Upper lobe of left lung (tissue), 4 donors: ENCODE measurements around the gene PSAPL1.

Source experiments
- CTCF ChIP-seq, 6 experiments: fragments of 450-650 bp in 4 of 6; fragments of 200-600 bp in 2 of 6; sonication (generic) in 2 of 6; IDR thresholded peaks; one replicate each; pipeline ENCODE4 v1.5.1; 2016 to 2019; ENCODE audit warnings: antibody characterized with exemption in 6 of 6
- EP300 ChIP-seq, 4 donors: sonication (generic); formaldehyde crosslinking; IDR thresholded peaks; one replicate each; pipeline ENCODE4 v1.5.1; 2017; ENCODE audit warnings: antibody characterized with exemption in 4 of 4, control low read depth in 2 of 4
- POLR2A ChIP-seq, 4 donors: fragments of 450-650 bp; IDR thresholded peaks; one replicate each; pipeline ENCODE4 v1.5.1; 2016 to 2017; ENCODE audit warnings: antibody characterized with exemption in 4 of 4, mild to moderate bottlenecking in 2 of 4
- POLR2AphosphoS5 ChIP-seq, 2 donors: sonication (generic); formaldehyde crosslinking; IDR thresholded peaks; one replicate each; pipeline ENCODE4 v1.5.1; 2017; ENCODE audit warnings: antibody characterized with exemption in 2 of 2

GRCh38 chr4:7420661-7421040, 14.1 kb downstream of the PSAPL1 start:
- no peak for TF ChIP-seq CTCF (IDR thresholded peaks at IDR 0.05)
- TF ChIP-seq POLR2A (IDR thresholded peaks at IDR 0.05): no peak
- no peak for TF ChIP-seq EP300 (IDR thresholded peaks at IDR 0.05)
- TF ChIP-seq POLR2AphosphoS5 (IDR thresholded peaks at IDR 0.05): no peak
